ENCODE results near the gene MAGT1. TPM values are rescaled to one million over a fixed set of nuclear protein-coding genes. Genes with fewer than 3 reads are reported as not detected.

MAGT1 gene
- polyA plus RNA-seq, 1 experiment = 92.7 TPM

Small RNA genes lying within 50 kb of the gene (small RNA-seq; reads per million reads assigned to genes)
- not detected for gene RN7SL460P (ENCODE audit: insufficient read length, low read depth)
- gene RNU6-854P (ENCODE audit: insufficient read length, low read depth) = not detected

Other genes starting within 250 kb of the MAGT1 start
- gene ATRX, start 109.2 kb downstream of the MAGT1 start, polyA plus RNA-seq (2011; rRNA removed) = 58.5 and 76.3 TPM in 2 replicates
- gene COX7B, start 4.0 kb upstream of the MAGT1 start, polyA plus RNA-seq (2011; rRNA removed) = 753 and 835 TPM in 2 replicates
- gene ATP7A, start 15.3 kb upstream of the MAGT1 start, polyA plus RNA-seq (2011; rRNA removed) = 14.5 and 18.5 TPM in 2 replicates
- gene PGAM4, start 74.2 kb upstream of the MAGT1 start, polyA plus RNA-seq (2011; rRNA removed) = 0.40 and 0.47 TPM in 2 replicates
- gene PGK1, start 208.8 kb upstream of the MAGT1 start, polyA plus RNA-seq (2011; rRNA removed) = 394 and 442 TPM in 2 replicates
- gene TAF9B, start 244.2 kb upstream of the MAGT1 start, polyA plus RNA-seq (2011; rRNA removed) = 33.2 and 42.5 TPM in 2 replicates

Data from AG04450 (cell line).